K562 (cell line): ENCODE results near the gene ADARB2. TPM values are rescaled to one million over a fixed set of nuclear protein-coding genes. Genes with fewer than 3 reads are reported as not detected.
A peak's percentile ranks its signal among the peaks of the same experiment; 100 is the strongest.

Experiments used
- ATAC-seq: fragments of 200-7000 bp; cut with Tn5 transposase; 3 replicates; pipeline ENCODE4 v1.9.1; 2020; ENCODE audit warnings: moderate library complexity
- BruUV-seq: library from RNA; stranded (reverse); fragments of 400-500 nt; replicated peaks from 2 replicates; lab custom pipeline; 2021; lab: Mats Ljungman, UMichigan
- CTCF ChIA-PET: fragments of 300-600 bp; formaldehyde crosslinking; extraction: SDS; loops from one replicate; lab custom pipeline; 2021; ENCODE audit warnings: low intra/inter-chr PET ratio; lab: Yijun Ruan, JAX
- POLR2A ChIA-PET: fragments of 300-600, 350-650 bp; sonication (Branson Sonifier 250); formaldehyde crosslinking; extraction: SDS; loops from one replicate; lab custom pipeline; 2021; ENCODE audit warnings: antibody characterized with exemption, inconsistent platforms; lab: Yijun Ruan, JAX
- DNase-seq, 4 experiments: peaks; one replicate each; pipeline versions ENCODE4 v3.0.0 to v3.0.0-alpha.2; 2011 to 2018; ENCODE audit warnings: low spot score in 3 of 4, mixed read lengths in 3 of 4; ENCODE audit errors: extremely low read depth in 1 of 4
- FAIRE-seq: peaks from 2 replicates; lab custom pipeline; 2011; peaks lifted over from hg19 to GRCh38; lab: Jason Lieb, UNC
- H2AFZ ChIP-seq: 2 replicates; pipeline ENCODE4 v1.6.0; 2011; ENCODE audit warnings: low read depth, low read length, control low read depth, inconsistent platforms
- H3K27ac ChIP-seq: fragments of 200-600 bp; 3 replicates; pipeline ENCODE4 v1.8.0; 2011; ENCODE audit warnings: low read depth, mild to moderate bottlenecking, control low read depth, inconsistent platforms, low read length, moderate library complexity, mixed read lengths; ENCODE audit errors: extremely low read depth
- H3K27me3 ChIP-seq, 2 experiments: fragments of 300-600 bp in 1 of 2; 2 replicates in 1 of 2; 3 replicates in 1 of 2; pipeline versions ENCODE4 v1.6.0 to v1.8.0; 2011; ENCODE audit warnings: inconsistent platforms in 2 of 2, low read length in 2 of 2, mild to moderate bottlenecking in 1 of 2, mixed read lengths in 1 of 2, moderate library complexity in 1 of 2; ENCODE audit not compliant: control insufficient read depth in 2 of 2, insufficient read depth in 2 of 2
- H3K36me3 ChIP-seq: fragments of 300-600 bp; 3 replicates; pipeline ENCODE4 v1.8.0; 2011; ENCODE audit warnings: mild to moderate bottlenecking, low read length, inconsistent platforms; ENCODE audit not compliant: control insufficient read depth, insufficient read depth
- H3K4me1 ChIP-seq, 2 experiments: fragments of 200-600 bp in 1 of 2; replicated peaks in 1 of 2; 2 replicates in 1 of 2; 3 replicates in 1 of 2; pipeline versions ENCODE4 v1.5.1 to v1.8.0; 2011; ENCODE audit warnings: inconsistent platforms in 2 of 2, low read length in 2 of 2, mild to moderate bottlenecking in 1 of 2, mixed read lengths in 1 of 2, moderate library complexity in 1 of 2; ENCODE audit not compliant: control insufficient read depth in 2 of 2, insufficient read depth in 2 of 2
- H3K4me2 ChIP-seq: 2 replicates; pipeline ENCODE4 v1.6.1; 2011; ENCODE audit warnings: low read length, control low read depth, inconsistent platforms, mixed read lengths; ENCODE audit not compliant: insufficient read depth
- H3K4me3 ChIP-seq: fragments of 200-600 bp; sonication (generic), shearing (Covaris generic); 2 replicates; pipeline ENCODE4 v1.5.1; 2016; ENCODE audit warnings: control low read depth, inconsistent platforms
- H3K79me2 ChIP-seq: fragments of 200-600 bp; 3 replicates; pipeline ENCODE4 v1.8.0; 2011; ENCODE audit warnings: low read length, inconsistent platforms; ENCODE audit not compliant: control insufficient read depth, insufficient read depth
- H3K9ac ChIP-seq, 2 experiments: 2 replicates each; pipeline versions ENCODE4 v1.6.0 to v1.6.1; 2011; ENCODE audit warnings: low read depth in 2 of 2, low read length in 2 of 2, control low read depth in 1 of 2, inconsistent platforms in 1 of 2, mild to moderate bottlenecking in 1 of 2, mixed read lengths in 1 of 2; ENCODE audit not compliant: insufficient read depth in 1 of 2
- H3K9me1 ChIP-seq: one replicate; pipeline ENCODE4 v1.6.0; 2011; ENCODE audit warnings: inconsistent platforms, mild to moderate bottlenecking, low read length, moderate library complexity; ENCODE audit not compliant: control insufficient read depth, insufficient read depth
- H3K9me3 ChIP-seq: replicated peaks from 2 replicates; pipeline ENCODE4 v1.5.1; 2011; ENCODE audit warnings: low read depth, low read length, inconsistent platforms; ENCODE audit not compliant: control insufficient read depth, insufficient read depth
- H4K20me1 ChIP-seq: replicated peaks from 2 replicates; pipeline ENCODE4 v1.6.1; 2011; ENCODE audit warnings: low read length, inconsistent platforms, mixed read lengths; ENCODE audit not compliant: control insufficient read depth, insufficient read depth
- GTF2E2 ChIP-seq: fragments of 200-800 bp; sonication (Bioruptor generic); IDR thresholded peaks from 2 replicates; pipeline ENCODE4 v1.6.1; 2016; ENCODE audit warnings: missing genetic modification characterization, missing compliant biosample characterization
- HNRNPK ChIP-seq: fragments of 200-400 bp; formaldehyde crosslinking; IDR thresholded peaks from one replicate; pipeline ENCODE4 v1.6.1; 2018; ENCODE audit warnings: mild to moderate bottlenecking, low read depth, low read length; ENCODE audit not compliant: poor library complexity, severe bottlenecking
- NRF1 ChIP-seq, 2 experiments: fragments of 450-650 bp; IDR thresholded peaks in 1 of 2; conservative IDR thresholded peaks in 1 of 2; 2 replicates each; pipeline ENCODE4 v1.6.1; 2014; ENCODE audit warnings: mild to moderate bottlenecking in 2 of 2
- POLR2H ChIP-seq: IDR thresholded peaks from 2 replicates; pipeline ENCODE4 v1.6.1; 2016; ENCODE audit warnings: missing genetic modification characterization, low read depth, mild to moderate bottlenecking, control low read depth, missing compliant biosample characterization, moderate library complexity
- SIN3A ChIP-seq, 2 experiments: fragments of 150-350 bp in 1 of 2; IDR thresholded peaks; 2 replicates each; pipeline ENCODE4 v1.6.1; 2011 to 2016; ENCODE audit warnings: borderline replicate concordance in 2 of 2, low read depth in 2 of 2, low read length in 2 of 2, mild to moderate bottlenecking in 2 of 2, moderate library complexity in 2 of 2; ENCODE audit not compliant: control insufficient read depth in 1 of 2
- WGBS: fragments of 100-300 bp; shearing (Covaris generic); methylation state at CpG from one replicate; pipeline ENCODE4 v1.1.6; 2016; ENCODE audit warnings: low coverage, mixed read lengths; ENCODE audit not compliant: insufficient coverage; ENCODE audit errors: missing lambda C conversion rate; 5-methylcytosine and 5-hydroxymethylcytosine counted together
- in situ Hi-C: fragments of 300-500 bp; cut with MboI; formaldehyde crosslinking; loops from 4 replicates; pipeline ENCODE4 v1.15.0; 2018; ENCODE audit warnings: inconsistent platforms, mixed read lengths
- intact Hi-C: fragments of 100-400 bp; cut with micrococcal nuclease; formaldehyde crosslinking; loops from 2 replicates; pipeline ENCODE4 v1.14.2; 2022
- polyA plus RNA-seq, 8 experiments: library from polyadenylated mRNA; depleted of rRNA in 4 of 8; stranded (reverse) in 5 of 8; unstranded in 3 of 8; fragments of >200 nt; fragmentation: Nextera tagmentation in 2 of 8; fragmentation: Illumina TruSeq in 1 of 8; extraction: Ambion mirVana in 2 of 8; extraction: Trizol in 1 of 8; gene quantifications; 2 replicates each; pipeline versions ENCODE4 v1.2.1 to v1.2.3, GENCODE V29; 2011 to 2014; ENCODE audit warnings: inconsistent platforms in 1 of 8, missing spikeins in 1 of 8
- total RNA-seq, 7 experiments: library from RNA; depleted of rRNA in 6 of 7; stranded (reverse); fragments of >200 nt in 6 of 7; fragmentation: Illumina TruSeq in 2 of 7; extraction: Trizol in 2 of 7; gene quantifications; 2 replicates each; pipeline versions ENCODE4 v1.2.1 to v1.2.3, GENCODE V29; 2011 to 2021; ENCODE audit warnings: low replicate concordance in 1 of 7

Gene ADARB2
- total and polyA plus RNA-seq, 9 of the 15 experiments (the other 6 are each of a cell fraction or from before 2014, with no cell fraction given): not detected

GRCh38 chr10:1272079-1272776, 465.1 kb downstream of the ADARB2 start:
- no peak for FAIRE-seq
- TF ChIP-seq HNRNPK (no peak), GTF2E2 (tag) (no peak), POLR2H (tag) (no peak), SIN3A (IDR thresholded peaks at IDR 0.05; ENCODE audit: borderline replicate concordance in 2 of 2, control insufficient read depth in 1 of 2, low read depth in 2 of 2, low read length in 2 of 2) (no peak), NRF1 (conservative IDR thresholded peaks at IDR 0.05 in 1 of 2, IDR thresholded peaks at IDR 0.05 in 1 of 2) (peak; percentile 16 to 25; a peak in 1 of 4 replicates)
- Histone ChIP-seq H3K27ac (no peak overlapping the region), H3K9me1 (no peaks in the 10 kb centered on the region), H3K27me3 (peaks cover 13 to 57% of the 10 kb centered on the region in 2 experiments; a peak in 3 of 5 replicates), H3K79me2 (no peaks in the 10 kb centered on the region), H3K4me1 (no peaks in the 10 kb centered on the region), H3K9me3 (no peaks in the 10 kb centered on the region), H3K36me3 (no peaks in the 10 kb centered on the region), H3K4me2 (no peak overlapping the region), H3K4me3 (no peak overlapping the region), H3K9ac (no peak overlapping the region), H4K20me1 (peaks cover 9% of the 10 kb centered on the region; the same call in 1 of the 2 replicates), H2AFZ (no peak overlapping the region)
- intact Hi-C loops: no loop called here
- BruUV-seq: no TSS peak
- no peak for DNase-seq
- peak; percentile 45; the same call in 2 of the 3 replicates for ATAC-seq
- in situ Hi-C loops: no loop called here
- ChIA-PET CTCF (no interaction called here), POLR2A (no interaction called here)
- WGBS: 0% methylated on average over 12 of the region's 12 CpGs
